Left lung (tissue), 10 donors: Measurements from ENCODE around the gene ENO1. TPM values are rescaled to one million over a fixed set of nuclear protein-coding genes. Genes with fewer than 3 reads are reported as not detected.

ENCODE experiments used
- ATAC-seq: fragments of 200-7000 bp; cut with Tn5 transposase; one replicate; pipeline ENCODE4 v1.9.1; 2020; ENCODE audit warnings: moderate library complexity
- DNase-seq, 4 donors: peaks; one replicate each; pipeline ENCODE4 v3.0.0-alpha.2; 2013 to 2020
- H3K27ac ChIP-seq, 2 donors: fragments of 200-600 bp; sonication (generic) in 1 of 2; one replicate each; pipeline versions ENCODE4 v1.5.0 to v1.8.0; 2020 to 2021
- H3K27me3 ChIP-seq, 2 donors: fragments of 200-600 bp; sonication (generic) in 1 of 2; one replicate each; pipeline versions ENCODE4 v1.5.0 to v1.8.0; 2020 to 2021
- H3K36me3 ChIP-seq, 2 donors: fragments of 200-600 bp; sonication (generic) in 1 of 2; one replicate each; pipeline versions ENCODE4 v1.5.0 to v1.8.0; 2020 to 2021
- H3K4me1 ChIP-seq, 2 donors: fragments of 200-600 bp; one replicate each; pipeline ENCODE4 v1.8.0; 2021
- H3K4me3 ChIP-seq, 2 donors: fragments of 200-600 bp; sonication (generic) in 1 of 2; one replicate each; pipeline versions ENCODE4 v1.5.0 to v1.8.0; 2020 to 2021; ENCODE audit warnings: mild to moderate bottlenecking in 1 of 2
- H3K9me3 ChIP-seq, 2 donors: fragments of 200-600 bp; sonication (generic) in 1 of 2; one replicate each; pipeline versions ENCODE4 v1.5.0 to v1.8.0; 2020 to 2021
- intact Hi-C, 2 donors: fragments of 100-400 bp; cut with DNase I; formaldehyde crosslinking; loops; one replicate each; pipeline versions ENCODE4 v1.11.2 to v1.14.2; 2022
- polyA plus RNA-seq, 6 donors: library from polyadenylated mRNA; unstranded; fragments of 120-200 nt; gene quantifications; one replicate each; pipeline ENCODE4 v1.2.1, GENCODE V29; 2013; ENCODE audit not compliant: insufficient read length in 6 of 6
- total RNA-seq, 2 donors: library from RNA; stranded (reverse); fragmentation: NEBNext Ultra II Directional; extraction: Animal tissue kit (Norgen Biotek cat#: 25700); gene quantifications; one replicate each; pipeline ENCODE4 v1.2.1, GENCODE V29; 2021
- TF ChIP-seq, protein P1 (sequence below), 2 donors: fragments of 200-600 bp; sonication (generic) in 1 of 2; IDR thresholded peaks; one replicate each; pipeline versions ENCODE4 v1.5.0 to v1.8.0; 2021; ENCODE audit warnings: antibody characterized with exemption in 2 of 2
- donor health status: DM: no; HTN: yes; CAD: no.
- donor health status: DM: no; HTN: no; CAD: no.

ENO1 gene
- total and polyA plus RNA-seq, 8 donors = 695 to 1,734 (median 783) TPM

DNA sequence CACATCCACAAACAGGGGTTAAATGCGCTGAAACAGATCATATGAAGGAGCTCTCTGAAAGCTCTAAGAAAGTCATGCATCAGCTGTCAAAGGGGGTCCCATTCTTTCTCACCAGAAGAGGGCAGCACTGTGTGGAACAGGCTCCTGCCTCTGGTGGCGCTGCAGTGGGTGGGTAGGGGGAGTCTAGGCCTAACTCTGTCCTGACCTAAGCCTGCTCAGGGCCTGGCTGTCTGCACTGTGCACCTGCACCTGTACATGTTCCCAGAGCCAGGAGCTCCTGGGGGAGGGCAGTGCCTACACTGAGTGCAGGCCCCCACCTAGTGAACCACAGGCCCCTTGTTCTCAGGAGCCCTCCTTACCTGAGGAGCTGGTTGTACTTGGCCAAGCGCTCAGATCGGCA, 16.0 kb downstream of the ENO1 start:
- intact Hi-C loops = no loop called here

DNA sequence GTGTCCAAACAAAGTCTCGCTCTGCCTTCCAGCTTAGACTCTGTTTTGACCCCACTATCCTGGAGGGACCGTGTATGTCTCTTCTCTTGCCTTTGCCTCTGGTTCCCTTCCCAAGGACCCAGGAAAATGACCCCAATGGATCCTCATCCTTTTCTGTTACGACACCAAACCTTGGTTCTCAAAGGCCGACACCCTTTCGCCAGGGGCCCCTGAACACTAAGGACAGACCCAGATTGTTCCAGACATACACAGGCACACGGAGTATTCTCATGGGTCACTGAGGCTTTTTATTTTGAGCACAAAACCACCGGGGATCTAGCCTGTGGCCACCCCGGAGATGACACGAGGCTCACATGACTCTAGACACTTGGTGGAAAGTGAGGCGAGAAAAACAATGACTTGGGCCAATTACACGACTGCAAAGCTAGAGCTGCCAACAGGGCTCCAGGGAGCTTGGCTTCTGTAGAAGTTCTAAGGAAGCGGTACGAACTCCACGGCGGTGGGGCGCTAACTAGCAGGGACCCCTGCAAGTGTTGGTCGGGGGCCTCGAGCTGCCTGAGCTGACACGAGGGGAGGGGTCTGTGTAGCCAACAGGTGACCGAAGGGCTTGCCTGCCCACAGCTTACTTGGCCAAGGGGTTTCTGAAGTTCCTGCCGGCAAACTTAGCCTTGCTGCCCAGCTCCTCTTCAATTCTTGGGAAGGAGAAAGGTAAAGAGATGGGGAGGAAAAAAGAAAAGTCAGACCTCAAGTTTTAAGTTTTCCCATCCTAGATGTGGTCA, 17.6 kb downstream of the ENO1 start:
- intact Hi-C loops = no loop called here
- peaks cover 7 to 100% of the 10 kb centered on the region in 2 donors for H3K36me3 ChIP-seq
- H3K27me3 ChIP-seq = no peaks in the 10 kb centered on the region
- H3K4me1 ChIP-seq = peaks cover 3 to 51% of the 10 kb centered on the region in 2 donors
- DNase-seq (peak in 1 of 4 donors; percentile 59), ATAC-seq (no peak)
- no peaks in the 10 kb centered on the region for H3K9me3 ChIP-seq
- TF ChIP-seq, protein P1, sequence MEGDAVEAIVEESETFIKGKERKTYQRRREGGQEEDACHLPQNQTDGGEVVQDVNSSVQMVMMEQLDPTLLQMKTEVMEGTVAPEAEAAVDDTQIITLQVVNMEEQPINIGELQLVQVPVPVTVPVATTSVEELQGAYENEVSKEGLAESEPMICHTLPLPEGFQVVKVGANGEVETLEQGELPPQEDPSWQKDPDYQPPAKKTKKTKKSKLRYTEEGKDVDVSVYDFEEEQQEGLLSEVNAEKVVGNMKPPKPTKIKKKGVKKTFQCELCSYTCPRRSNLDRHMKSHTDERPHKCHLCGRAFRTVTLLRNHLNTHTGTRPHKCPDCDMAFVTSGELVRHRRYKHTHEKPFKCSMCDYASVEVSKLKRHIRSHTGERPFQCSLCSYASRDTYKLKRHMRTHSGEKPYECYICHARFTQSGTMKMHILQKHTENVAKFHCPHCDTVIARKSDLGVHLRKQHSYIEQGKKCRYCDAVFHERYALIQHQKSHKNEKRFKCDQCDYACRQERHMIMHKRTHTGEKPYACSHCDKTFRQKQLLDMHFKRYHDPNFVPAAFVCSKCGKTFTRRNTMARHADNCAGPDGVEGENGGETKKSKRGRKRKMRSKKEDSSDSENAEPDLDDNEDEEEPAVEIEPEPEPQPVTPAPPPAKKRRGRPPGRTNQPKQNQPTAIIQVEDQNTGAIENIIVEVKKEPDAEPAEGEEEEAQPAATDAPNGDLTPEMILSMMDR (IDR thresholded peaks at IDR 0.05) = no peak
- H3K27ac ChIP-seq = peak overlapping the region in 1 of 2 donors; percentile 8
- H3K4me3 ChIP-seq = no peak overlapping the region

More for the DNA sequence above, 16.0 kb downstream of the ENO1 start:
- Histone ChIP-seq H3K27ac (peak overlapping the region in 1 of 2 donors; percentile 5), H3K27me3 (no peaks in the 10 kb centered on the region), H3K36me3 (peaks cover 7 to 100% of the 10 kb centered on the region in 2 donors), H3K4me3 (no peak overlapping the region), H3K9me3 (no peaks in the 10 kb centered on the region), H3K4me1 (peaks cover 3 to 46% of the 10 kb centered on the region in 2 donors)
- TF ChIP-seq, protein P1 (IDR thresholded peaks at IDR 0.05) = peak; percentile 29 to 38
- peak in 1 of 4 donors; percentile 48 for DNase-seq
- peak; percentile 9 for ATAC-seq

DNA sequence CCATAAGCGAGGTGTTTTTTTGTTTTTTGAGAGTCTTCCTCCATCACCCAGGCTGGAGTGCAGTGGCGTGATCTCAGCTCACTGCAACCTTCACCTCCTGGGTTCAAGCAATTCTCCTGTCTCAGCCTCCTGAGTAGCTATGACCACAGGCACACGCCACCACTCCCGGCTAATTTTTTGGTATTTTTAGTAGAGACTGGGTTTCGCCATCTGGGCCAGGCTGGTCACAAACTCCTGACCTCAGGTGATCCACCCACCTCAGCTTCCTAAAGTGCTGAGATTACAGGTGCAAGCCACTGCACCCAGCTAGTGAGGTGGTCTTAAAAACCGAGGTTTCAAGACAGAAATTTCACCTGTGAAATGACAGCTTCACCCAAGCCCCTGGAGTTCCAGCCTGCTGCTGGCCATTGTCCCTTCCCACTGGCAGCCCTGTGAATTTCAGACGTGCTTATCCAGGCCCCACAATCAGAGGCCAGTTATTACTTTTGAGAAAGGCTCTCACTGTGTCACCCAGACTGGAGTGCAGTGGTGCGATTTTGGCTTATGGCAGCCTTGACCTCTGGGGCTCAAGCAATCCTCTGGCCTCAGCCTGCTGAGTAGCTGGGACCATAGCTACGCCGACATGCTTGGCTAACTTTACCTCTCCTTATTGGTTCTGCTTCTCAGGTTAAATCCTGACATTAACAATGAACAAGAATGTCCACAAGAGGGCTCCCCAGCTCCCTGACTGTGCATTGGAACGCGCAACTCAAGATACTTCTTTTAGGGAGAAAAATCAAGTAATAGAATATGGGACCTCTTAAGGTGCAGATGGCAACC, 19.4 kb downstream of the ENO1 start:
- Histone ChIP-seq H3K36me3 (peaks cover 0 to 85% of the 10 kb centered on the region in 2 donors), H3K27ac (peak overlapping the region in 1 of 2 donors; percentile 52)
- DNase-seq = peak in 2 of 4 donors; percentile 20 to 61

DNA sequence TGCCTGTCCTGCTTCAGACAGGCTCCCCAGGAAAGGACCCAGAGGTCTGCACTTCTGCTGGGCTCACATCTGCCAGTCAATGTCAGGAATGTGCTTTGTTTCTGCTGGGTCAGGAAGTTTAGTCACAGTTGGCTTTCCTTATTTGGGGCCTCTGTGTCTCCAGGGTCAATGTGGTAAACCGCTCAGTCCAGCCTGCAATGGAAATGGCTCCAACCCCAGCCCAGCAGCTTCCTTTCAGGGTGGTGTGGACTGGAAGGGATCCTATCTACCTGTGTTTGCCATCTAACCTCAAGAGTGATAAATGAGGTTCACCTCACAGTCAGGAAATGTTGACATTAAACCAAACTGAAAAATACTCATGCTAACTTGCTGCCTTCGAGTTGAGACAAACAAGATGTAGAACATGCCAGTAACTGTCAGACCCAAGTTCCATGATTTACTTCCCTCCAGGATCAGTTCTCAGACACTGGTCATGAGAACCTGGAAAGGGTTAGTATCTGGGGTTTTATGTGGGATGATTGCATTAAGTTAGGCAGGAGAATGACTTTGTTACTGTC, 20.3 kb downstream of the ENO1 start:
- ATAC-seq (peak; percentile 36), DNase-seq (peak in 1 of 4 donors; percentile 21)
- TF ChIP-seq, protein P1 (IDR thresholded peaks at IDR 0.05) = no peak
- Histone ChIP-seq H3K36me3 (peaks cover 0 to 76% of the 10 kb centered on the region in 2 donors), H3K27me3 (no peaks in the 10 kb centered on the region), H3K9me3 (no peaks in the 10 kb centered on the region), H3K4me1 (peaks cover 3 to 45% of the 10 kb centered on the region in 2 donors), H3K27ac (peak overlapping the region in 1 of 2 donors; percentile 52), H3K4me3 (no peak overlapping the region)
- intact Hi-C loops = no loop called here

More for the DNA sequence above, 19.4 kb downstream of the ENO1 start:
- Histone ChIP-seq H3K4me3 (no peak overlapping the region), H3K27me3 (no peaks in the 10 kb centered on the region), H3K9me3 (no peaks in the 10 kb centered on the region), H3K4me1 (peaks cover 3 to 45% of the 10 kb centered on the region in 2 donors)
- ATAC-seq = peak; percentile 64
- intact Hi-C loops = no loop called here
- TF ChIP-seq, protein P1 (IDR thresholded peaks at IDR 0.05) = peak; percentile 42 to 64
